HG02938 (cell line): ENCODE measurements around the gene ATF5.
A peak's percentile ranks its signal among the peaks of the same experiment; 100 is the strongest.

Experiments used
- ATAC-seq: cut with Tn5 transposase; IDR thresholded peaks from one replicate; pipeline ENCODE4 v1.9.1; 2021; ENCODE audit warnings: mild to moderate bottlenecking, moderate library complexity; ENCODE audit not compliant: unreplicated experiment

ATF5 gene

DNA sequence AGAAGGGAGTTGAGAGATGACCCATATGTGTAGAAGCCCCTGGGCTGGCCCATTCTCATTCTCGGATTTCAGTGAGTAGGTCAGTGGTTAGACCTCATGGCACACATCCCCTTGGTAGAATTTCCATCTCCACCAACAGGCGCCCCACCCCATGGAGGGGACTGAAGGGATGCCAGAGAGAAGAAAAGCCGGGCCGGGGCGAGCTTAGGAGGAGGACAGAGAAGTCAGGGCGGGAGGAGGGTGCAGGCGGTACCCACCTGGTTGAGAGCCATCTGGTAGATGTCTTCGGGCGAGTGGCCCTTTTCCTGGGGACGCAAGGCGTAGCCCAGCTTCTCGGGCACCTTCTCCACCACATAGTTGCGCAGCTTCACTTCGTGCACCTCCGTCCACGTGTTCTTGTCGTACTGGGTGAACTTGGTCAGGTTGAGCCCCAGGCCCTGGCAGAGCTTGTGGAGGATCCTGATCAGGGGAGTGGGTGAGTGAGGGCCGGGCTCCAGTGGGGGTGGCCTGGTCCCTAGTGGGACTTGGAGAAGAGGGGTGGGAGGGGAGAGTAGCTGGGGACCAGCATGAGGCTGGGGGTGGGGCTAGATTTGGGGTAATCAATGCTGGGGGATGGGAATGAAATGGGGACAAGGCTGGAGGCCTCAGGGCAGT lies 34.9 kb upstream of the ATF5 start:
- no peak for ATAC-seq

DNA sequence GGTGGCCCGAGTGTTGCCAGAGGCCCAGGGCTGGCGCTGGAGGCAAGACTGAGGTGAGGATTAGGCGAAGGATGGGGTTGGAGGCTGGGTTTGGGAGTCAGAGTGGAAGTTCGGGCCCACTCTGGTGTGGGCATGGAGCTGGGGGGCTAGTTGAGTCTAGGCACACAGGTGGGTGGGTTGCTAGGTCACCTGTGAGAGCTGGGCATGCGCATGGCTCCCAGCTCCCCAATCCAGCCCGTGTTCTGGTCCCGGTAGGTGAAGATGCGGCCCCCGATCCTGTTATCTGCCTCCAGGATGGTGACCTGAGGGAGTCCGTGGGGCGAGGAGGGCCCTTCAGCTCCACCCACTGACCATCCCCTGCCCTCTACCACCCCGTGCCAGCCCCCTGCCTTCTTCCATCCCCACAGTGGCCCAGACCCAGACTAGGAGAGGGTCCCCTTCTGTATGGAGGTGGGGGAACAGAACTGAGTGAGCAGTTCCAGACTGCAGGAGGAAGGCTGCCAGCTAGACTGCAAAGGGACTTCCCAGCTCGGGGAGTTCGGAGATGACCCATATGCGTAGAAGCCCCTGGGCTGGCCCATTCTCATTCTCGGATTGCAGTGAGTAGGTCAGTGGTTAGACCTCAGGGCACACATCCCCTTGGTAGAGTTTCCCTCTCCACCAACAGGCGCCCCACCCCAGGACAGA lies 34.0 kb upstream of the ATF5 start:
- peak; percentile 42 for ATAC-seq

DNA sequence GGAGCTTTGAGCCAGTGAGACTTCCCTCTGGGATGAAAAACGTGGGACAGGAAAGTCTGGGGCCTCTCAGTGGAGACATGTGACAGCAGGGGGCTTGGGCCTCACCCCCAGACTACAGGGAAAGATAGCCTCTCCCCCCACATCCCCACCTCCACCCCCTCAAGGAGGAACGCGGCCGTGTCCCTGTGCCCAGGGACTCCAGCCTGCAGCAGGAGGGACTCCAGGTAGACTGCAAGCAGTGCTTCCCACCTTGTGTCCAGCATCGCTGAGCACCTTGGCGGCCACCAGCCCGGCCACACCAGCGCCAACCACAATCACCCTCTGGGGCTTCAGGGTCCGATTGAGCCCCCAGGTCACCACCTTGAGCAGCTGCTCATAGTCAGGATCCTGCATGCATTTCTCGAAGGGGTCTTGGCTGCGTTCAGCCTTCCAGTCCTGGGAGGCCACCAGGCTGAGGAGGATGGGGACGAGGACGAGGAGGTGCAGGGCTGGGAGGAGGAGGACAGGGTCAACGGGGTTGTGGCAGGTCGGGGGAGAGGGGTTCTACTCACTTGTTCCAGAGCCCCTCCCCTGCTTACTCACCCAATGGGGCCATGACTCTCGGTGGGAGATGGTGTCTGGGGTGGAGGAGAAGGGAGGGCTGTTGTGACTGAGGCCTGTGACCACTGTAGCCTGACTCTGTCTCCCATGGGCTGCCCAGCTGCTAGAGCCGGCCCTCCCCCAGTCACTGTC lies 33.3 kb upstream of the ATF5 start:
- ATAC-seq = no peak

DNA sequence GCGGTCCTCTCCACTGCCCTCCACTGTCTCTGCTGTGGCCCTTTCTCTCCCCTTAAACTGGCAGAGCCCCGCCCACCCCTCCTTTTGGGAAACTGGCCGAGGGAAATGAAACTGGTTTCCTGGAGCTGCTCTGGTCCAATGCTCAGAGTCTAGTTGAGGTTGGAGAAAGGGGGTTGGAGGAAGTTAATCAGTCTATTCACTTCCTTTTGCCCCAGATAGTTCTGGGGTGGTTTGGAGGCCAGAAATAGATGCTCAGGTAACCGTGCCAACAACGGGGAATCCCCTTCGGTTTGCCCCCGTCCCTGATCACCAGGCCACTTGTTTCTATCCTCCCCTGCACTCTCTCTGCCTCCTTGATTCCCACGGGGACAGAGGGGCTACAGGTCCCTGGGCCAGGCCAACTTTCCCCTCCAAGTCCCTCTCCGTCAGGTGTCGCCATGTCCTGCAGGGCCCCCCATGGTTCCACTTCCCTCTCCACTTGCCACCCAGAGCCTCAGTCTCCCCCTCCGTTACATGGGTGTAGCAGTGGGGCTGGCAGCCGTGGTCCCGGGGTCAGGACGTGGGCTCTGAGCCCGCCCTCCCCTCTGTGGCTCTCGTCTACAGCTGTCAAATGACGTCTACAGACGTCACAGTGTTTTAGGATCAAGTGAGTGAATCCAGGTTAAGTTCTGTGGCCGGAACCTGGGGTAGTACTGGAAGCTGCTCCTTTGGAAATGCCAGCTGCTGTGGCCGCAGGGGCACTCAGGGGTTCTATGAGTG lies 32.0 kb upstream of the ATF5 start, which contains the start of gene IL4I1:
Gene IL4I1, minus strand, starts transcription at position 25 of the 759 bp plus-strand sequence. CDS start 727 bp downstream, outside the sequence.
- ATAC-seq = no peak

DNA sequence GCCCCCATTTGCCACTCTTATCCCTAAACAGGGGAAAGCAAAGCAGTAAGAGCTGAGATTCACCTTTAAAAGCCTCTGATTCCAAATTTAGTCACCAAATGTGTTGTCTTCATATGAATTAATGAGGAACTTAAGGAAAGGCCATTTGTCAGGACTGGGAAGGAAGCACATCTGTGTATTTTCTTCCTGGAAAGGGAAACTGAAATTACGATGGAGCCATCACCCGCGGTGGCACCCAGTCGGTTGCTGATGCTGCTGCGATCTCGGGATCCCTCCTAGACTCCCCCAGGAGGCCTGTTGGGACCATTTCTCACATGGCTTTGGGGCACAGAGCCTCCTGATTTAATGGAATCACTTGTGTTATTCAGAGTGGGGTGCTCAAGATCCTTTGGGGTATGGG lies 24.9 kb upstream of the ATF5 start:
- ATAC-seq = no peak

DNA sequence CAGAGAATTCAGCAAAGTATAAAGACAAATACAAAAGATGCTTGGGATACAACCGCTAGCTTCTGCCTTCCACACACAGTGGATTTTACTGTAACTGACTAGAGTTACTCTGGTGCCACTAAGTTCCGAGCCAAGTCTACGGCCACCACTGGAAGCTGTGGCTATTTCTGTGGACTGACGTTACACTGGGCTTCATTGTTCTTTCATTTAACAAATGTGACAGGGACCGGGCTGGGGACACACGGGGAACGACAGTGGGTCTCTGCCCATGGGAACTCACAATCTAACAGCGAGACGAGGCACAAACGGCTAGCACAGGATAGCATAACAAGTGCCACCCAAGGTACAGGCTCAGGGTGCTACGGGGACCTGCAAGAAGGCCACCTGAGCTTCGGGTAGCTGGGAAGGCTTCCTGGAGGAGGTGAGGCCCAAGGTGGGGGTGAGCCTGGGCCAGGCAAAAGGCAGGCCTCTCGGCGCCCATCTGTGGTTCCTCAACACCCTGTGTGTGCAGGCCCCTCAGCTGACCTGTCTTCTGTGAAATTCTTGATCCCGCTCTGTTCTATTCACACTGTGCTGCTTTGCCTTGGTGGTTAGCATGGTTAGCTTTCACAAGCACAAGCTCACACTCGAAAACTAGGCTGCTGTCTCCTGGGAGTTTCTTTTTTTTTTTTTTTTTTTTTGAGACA lies 22.0 kb upstream of the ATF5 start:
- no peak for ATAC-seq

DNA sequence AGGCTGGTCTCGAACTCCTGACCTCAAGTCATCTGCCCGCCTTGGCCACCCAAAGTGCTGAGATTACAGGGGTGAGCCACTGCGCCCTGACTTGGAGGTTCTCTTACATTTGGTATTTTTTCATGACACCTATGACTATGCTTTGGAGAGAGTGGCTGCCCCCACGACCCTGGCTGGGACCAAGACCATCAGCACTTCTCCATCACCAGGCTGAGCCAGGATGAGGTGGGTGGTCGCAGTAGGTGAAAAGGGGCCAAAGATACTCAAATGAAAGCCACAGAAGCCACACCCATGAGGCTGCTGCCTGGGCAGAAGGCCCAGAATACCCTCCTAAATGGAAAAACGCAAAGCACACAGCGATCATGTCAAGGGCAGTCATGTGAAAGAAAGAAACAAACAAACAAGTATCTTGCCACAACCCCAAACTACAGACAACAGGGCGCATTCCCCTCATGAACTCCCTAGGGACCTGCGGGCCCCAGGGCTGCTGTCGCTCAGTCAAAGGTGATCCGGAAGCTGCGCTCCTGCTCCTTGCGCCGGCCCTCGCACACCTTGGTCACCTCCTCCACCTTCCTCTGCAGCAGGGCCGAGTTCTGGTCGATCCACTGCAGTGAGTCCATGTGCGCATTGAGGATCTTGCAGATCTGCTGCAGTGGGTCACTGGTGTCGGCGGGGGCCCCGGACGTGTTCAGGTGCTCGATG lies 21.1 kb upstream of the ATF5 start:
- no peak for ATAC-seq

DNA sequence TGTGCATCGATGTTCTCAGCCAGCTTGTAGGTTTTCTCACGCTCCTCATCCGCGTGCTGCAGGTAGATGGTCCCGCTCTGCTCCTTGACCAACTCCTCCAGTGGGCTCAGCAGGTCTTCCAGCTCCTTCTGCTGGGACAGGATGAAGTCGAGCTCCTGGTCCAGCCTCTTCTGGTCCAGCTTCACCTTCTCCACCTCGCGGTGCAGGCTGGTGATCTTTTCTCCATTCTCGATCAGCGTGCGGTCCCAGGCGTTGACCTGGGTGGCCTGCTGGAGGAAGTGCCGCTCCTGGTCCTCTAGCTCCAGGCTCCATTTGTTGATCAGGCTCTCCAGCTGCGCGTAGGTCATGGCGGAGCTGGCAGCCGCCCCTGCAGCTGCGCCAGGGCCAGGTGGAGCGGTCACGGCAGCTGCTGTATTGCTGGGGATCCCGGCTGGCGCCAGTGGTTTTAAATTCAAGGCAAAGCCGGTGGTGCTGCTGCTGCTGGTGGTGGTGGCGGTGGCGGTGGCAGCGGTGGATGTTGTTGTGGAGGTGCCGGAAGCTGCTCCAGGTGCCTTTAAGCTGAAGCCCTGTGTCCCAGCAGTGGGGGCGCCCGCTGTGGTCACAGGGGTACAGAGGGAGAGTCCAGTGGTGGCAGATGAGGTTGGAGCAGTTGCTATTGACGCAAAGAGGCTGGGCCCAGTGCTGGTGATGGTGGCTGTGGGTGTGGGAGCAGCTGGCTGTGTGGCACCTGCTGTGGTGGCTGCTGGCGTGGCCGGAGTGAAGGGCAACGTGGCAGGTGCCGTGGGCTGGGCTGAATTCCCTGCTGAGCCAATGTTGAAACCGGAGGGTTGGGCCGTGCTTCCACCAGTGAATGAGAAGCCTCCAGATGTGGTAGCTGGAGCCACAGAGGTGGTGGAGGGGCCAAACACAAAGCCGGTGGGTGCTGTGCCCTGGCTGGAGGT lies 20.3 kb upstream of the ATF5 start:
- no peak for ATAC-seq

DNA sequence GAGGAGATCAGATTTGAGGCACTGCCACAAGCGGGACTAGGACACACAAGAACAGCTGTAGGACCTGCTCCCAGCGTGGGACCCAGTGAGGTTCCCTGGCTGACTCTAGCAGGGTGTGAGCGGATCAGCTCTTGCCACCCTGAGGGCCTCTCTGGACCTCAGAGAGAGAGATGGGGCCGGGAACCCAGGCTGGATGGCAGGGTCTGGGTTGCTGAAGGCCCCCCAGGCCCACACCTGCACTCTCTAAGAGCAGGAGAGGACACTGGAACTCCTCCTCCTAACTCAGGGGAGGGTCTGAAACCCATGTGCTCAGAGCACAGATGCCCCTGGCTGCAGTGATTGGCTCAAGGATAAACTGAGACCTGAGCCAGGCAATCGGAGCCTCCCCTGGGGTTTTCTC lies 18.8 kb upstream of the ATF5 start:
- no peak for ATAC-seq

DNA sequence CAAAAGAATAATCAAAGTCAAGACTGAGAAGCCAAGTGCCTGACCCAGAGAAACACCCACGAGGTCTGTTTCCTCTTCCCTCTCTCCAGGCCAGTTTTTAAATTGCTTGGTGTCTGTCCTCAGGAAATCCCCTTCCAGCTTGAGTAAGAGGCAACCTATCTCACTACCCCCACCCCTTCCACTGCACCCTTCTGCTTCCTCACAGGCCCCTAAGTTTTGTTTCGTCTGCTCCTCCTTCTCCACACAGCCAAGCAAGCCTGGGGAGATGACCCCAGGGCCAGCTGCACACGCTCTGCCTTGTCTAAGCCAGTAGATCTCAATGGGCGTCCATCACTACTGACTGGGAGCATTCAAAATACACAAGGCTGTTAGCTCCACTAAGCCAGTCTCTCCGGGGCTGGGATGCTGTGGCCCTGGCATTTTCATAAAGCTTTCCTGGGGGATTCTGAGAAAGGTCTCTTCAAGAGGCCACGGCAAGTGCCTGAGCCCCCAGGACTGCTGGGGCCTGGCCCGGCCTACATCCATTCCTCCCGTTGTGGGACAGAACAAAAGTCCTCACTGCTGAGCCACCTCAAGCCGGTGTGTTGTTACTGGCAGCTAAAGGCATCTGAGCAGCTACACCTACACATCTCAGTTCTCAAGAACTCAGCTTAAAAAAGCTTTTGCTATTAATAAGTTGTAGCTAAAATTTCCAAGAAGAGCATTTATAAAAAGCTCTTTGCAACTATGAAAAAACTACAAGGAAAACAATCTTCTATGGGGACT lies 17.4 kb upstream of the ATF5 start:
- no peak for ATAC-seq

DNA sequence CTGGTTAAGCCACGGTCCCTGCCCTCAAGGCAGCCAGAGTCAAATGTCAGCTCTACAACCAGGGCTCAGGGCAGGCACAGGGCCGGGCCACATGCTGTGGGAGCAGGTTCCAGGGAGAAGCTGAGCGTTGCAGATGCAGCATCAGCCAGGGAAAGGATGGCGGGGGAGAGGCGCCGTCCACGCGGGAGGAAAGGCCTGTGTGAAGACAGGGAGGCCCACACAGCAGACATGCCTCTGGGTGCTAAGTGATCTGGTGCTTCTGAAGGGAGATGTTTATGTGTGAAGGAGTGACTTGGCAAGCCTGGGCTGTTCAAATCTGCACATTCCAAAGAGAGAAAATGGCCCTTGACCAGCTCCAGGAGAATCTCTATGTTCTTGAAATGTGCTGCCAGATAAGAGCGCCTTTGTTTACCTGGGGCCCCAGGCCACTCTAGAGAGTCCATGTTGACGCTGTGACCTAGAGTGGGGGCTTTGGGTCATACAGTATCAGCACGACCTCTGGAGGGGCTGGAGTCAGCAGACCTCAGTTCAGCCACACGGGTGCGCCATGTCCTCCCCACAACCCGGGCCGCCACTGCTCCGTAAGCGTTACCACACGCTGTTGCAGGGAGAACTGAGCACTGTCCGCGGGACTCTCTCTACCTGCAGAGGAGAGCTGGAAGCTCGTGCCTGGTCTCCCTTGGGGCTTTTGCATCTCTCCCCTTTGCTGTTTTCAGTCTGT lies 15.9 kb upstream of the ATF5 start:
- no peak for ATAC-seq

DNA sequence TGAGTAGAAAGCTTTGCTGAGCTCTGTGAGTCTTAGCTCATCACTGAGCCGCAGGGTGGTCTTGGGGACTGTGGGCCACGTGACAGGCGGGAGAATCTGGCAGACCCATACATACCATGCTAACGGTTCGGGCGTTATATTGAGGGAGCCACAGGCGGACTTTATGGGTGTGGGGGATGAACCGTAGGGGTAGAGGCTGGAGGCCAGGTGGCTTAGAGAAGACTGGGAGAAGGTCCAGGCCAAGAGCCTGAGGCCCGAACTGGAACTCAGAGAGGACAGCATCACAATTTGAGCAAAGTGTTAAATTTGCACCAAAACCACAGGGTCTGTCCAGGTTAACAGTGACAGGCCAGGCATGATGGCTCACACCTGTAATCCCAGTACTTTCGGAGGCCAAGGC lies 15.3 kb upstream of the ATF5 start:
- ATAC-seq = no peak

DNA sequence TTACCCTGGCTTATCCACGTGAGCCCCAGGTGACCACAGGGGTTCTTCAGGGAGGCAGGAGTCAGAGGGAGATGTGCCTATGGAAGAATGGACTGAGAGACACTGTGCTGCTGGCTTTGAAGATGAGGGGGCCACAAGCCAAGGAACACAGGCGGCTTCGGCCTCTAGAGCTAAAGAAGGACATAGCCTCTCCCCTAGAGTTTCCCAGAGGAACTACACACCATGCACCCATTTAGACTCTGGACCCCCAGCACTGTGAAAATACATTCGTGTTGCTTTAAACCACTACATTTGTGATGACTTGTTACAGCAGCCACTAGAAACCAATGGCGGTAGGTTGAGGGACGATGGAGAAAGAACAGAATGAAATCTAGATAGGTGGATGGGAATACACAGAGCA lies 13.7 kb upstream of the ATF5 start:
- ATAC-seq = no peak

DNA sequence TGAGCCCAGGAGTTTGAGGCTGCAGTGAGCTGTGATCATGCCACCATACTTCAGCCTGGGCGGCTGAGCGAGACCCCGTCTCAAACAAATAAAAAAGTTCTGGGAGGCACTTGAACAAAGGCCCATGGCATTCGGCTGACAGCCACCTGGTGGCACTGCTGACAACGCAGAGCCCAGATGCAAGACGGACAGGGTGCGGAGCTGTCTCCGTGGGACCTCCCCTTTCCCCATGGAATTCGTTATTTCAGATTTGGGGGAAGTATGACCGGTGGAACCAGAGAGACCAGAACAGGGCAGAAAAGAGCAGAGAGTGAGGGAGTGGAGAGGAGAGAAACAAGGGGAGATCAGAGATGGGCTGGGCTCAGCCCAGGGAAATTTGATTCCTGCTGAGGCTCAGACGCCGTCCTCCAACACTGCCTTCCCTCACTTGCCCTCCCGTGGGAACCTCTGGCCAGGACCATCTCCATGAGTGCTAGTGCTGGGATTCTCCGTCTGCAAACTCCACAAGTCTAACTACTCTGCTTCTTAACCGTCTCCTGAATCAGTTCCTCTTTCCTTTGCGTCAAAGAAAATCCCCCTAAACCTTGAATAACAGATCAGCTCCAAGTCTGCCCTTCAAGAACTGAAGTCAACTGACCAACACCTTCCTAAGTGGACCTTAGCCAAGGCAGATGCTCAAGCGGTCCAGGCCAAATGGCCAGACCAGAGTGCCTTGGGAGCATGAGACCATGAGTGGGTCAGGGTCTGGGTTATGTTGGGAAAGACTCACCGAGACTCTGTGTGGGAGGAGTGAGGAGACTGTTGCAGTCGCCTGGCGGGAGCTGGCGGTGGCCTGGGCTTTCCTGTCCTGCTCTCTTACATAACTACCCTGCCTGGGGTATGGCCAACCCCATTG lies 11.9 kb upstream of the ATF5 start:
- no peak for ATAC-seq

DNA sequence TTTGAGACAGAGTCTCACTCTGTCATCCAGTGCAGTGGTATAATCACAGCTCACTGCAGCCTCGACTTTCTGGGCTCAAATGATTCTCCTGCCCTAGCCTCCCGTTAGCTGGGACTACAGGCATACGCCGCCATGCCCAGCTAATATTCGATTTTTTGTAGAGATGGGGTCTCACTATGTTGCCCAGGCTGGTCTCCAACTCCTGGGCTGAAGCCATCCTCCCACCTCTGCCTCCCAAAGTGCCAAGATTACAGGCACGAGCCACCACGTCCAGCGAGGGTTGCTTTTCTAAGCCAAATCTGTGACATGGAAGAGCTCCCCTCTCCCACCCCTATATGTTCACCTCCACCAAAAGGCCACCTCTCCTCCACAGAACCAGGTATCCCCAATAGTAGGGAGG lies 10.9 kb upstream of the ATF5 start:
- no peak for ATAC-seq

DNA sequence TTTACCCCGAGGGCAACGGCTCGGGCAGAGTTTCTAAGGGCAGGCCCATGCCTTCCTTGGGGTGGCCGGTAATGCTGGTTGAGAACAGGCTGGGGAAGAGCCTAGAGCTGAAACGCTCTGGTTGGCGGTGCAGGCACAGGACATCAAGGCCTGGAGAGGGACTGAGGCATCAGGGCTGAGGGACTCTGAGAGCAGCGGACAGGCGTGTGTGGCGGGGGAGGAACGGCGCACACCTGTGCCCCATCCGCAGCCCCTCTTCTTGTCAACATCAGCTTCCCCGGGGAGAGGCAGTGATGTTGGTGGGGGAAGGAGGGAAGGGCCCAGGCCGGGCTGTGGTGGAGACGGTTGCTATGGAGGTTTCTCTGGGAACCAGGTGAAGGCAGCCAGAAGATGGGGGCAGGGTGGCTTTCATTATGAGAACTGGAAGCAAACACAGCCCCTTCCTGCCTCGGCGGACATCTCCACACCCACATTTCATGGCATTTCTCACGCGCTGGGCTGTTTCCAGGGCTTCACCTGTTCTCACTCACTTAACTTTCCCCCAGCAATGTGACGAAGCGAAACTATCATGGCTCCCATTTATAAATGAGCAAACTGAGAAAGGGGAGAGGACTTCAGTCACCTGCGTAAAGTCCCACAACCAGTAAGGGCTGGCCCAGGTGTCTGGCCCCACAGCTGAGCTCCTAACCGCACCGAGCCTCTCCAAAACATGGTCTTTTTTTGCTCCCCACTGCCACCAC lies 8.2 kb upstream of the ATF5 start:
- no peak for ATAC-seq
